ENCODE data around the gene SLC34A2.

GRCh38 chr4:25656031-25656430 is 380 bp downstream of the SLC34A2 start:
- no peak for TF ChIP-seq EZH2 (IDR thresholded peaks at IDR 0.05; ENCODE audit: insufficient read depth, poor library complexity, severe bottlenecking)
- no peak for TF ChIP-seq EZH2phosphoT487 (IDR thresholded peaks at IDR 0.05; ENCODE audit: insufficient read depth, low read depth)
